GM21390 (cell line): ENCODE data around the gene APLP1.
"Not testable (repeated sequence)": the region's sequence is repeated elsewhere in the genome, so short reads cannot be mapped to it uniquely, and the experiment has no call there.

ENCODE experiments used
- ATAC-seq: cut with Tn5 transposase; IDR thresholded peaks from one replicate; pipeline ENCODE4 v1.9.1; 2021; ENCODE audit not compliant: unreplicated experiment

APLP1 gene

DNA sequence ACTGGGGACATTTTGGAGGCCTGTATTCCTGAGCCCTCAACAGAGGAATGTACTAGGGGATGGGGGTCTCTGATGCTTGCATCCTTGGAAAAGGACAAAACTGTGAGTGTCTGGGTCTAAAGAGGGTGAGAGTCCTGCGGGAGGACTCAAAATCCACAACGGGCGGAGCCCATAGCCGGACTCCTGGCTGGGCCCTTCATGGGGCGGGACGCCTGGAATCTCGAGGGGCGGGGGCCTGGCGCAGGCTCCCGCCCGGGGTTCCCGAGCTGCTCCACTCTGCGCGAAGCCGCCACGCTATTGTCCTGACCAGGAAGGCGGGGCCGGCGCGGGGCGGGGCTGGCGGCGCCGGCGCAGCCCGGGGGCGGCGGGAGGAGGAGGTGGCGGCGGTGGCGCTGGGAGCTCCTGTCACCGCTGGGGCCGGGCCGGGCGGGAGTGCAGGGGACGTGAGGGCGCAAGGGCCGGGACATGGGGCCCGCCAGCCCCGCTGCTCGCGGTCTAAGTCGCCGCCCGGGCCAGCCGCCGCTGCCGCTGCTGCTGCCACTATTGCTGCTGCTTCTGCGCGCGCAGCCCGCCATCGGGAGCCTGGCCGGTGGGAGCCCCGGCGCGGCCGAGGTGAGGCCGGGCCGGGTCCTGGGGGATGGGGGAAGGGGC is at the start of gene APLP1:
APLP1 (plus strand) TSS at position 403 of the 651 bp plus-strand sequence; CDS start at position 466, 63 bp downstream.
- no peak for ATAC-seq

DNA sequence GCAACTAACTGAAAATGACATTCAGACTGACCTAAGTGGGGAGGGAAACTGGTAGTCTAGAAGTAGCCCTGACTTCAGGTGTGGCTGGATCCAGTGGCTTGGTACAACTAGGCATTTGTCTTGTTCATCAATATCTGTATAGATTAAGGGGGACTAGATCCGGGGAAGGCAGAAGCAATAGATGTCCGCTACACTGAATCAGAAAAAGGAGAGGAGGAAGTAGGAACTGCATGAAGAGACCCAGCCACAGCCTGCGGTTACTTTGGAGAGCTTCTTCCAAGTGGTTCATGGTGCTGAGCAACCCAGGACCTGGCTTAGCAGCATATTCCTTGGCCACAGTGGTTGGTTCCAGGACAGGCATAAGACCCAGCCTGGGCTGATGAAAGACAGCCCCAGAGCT is 45.8 kb upstream of the APLP1 start:
- ATAC-seq, result no peak

DNA sequence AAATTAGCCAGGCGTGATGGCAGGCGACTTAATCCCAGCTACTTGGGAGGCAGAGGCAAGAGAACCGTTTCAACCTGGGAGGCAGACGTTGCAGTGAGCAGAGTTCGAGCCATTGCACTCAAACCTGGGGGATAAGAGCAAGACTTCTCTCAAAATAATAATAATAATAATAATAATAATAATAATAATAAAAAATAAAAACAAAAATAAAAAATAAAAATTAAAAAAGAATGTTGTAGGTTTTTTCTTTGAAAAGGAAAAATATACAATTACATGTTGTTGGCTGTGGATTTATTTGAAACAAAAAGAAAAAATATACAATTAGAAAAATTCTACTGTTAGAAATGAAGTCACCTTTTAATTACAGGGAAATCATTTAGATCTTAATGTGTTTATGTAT is 44.2 kb upstream of the APLP1 start:
- ATAC-seq, result no peak

DNA sequence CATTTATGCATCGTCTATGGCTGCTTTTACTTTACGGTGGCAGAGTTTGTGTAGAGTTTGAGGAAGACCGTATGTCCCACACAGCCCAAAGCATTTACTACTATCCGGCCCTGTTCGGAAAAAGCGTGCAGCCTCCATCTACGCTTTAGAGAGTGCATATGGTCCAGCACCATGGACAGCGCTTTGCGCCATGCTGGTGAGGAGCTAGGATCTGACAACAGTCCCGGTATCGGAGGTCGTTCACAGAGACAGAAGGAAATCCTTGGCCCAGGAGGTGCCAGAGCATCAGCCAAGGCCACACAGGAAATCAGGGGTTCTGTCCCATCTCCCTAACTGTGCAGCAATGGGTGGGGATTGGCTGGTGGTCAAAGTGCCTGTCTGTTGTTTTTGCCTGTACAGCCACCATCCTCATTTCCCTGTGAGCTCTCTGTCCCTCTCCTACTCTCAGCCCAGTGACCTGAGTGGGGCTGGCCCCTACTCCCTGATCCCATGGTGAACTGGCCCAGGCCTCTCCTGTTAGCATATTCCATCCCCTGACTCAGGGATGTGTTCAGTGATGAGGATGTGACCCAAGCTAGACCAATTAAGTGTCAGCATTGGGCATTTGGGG is 39.6 kb upstream of the APLP1 start:
- no peak for ATAC-seq

DNA sequence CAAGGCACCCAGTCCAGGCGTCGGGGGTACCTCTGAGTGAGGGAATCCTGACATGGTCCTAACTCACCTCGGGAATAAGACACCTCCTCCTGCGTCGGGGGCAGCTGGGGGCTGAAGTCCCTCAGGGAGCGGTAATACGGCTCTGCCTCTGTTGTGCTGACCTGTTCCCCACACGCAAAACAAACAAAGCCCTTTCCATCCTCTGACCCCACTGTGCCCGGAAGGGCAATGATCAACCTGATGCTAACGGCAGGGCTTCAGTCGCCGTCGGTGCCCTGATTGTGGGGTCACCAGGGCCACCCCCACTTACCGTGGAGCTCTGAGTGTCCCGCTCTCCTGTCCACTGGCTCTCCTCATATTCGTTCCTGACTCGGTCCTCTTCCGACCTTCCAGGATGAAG is 37.4 kb upstream of the APLP1 start:
- ATAC-seq, result no peak

DNA sequence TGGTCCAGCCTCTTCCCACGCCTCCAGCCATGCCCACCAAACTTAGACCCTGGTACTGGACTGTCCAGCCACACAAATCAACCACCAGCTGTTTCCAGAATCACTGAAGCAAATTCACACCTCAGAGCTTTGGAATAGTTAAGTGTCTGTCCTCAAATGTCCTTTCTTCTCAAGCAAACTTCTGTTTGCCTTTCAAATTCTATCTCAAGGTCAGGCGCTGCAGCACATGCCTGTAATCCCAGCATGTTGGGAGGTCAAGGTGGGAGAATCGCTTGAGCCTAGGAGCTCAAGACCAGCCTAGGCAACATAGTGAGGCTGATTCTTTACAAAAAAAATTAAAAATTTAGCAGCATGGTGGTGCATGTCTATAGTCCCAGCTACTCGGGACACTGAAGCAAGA is 36.3 kb upstream of the APLP1 start:
- no peak for ATAC-seq

DNA sequence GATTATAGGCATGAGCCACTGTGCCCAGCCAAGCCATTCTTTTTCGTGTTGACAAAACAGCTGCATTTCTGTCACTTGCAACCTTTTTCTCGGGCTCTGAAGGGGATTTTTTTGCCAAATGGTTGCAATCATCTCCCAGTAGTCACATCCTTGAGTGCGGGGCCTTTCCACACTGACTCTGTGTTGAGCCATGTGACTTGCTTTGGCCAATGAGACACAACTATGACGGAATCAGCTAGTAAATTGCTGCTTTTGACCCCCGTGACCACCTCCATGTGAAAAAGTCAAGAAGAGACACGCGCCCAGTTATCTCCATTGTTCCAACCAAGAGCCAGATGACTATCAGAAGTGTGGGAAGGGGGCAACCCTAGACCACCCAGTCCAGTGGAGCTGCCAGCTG is 34.4 kb upstream of the APLP1 start:
- ATAC-seq, result no peak

DNA sequence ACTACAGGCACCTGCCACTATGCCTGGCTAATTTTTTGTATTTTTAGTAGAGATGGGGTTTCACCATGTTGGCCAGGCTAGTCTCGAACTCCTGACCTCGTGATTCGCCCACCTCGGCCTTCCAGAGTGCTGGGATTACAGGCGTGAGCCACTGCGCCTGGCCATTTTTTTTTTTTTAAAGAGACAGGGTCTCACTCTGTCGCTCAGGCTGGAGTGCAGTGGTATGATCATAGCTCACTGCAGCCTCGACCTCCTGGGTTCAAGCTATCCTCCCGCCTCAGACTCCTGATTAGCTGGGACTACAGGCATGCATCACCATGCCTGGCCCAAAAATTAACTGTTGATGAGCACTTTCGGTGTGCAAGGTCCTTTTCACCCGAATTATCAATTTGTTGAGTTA is 32.3 kb upstream of the APLP1 start:
- ATAC-seq, result not testable (repeated sequence)

DNA sequence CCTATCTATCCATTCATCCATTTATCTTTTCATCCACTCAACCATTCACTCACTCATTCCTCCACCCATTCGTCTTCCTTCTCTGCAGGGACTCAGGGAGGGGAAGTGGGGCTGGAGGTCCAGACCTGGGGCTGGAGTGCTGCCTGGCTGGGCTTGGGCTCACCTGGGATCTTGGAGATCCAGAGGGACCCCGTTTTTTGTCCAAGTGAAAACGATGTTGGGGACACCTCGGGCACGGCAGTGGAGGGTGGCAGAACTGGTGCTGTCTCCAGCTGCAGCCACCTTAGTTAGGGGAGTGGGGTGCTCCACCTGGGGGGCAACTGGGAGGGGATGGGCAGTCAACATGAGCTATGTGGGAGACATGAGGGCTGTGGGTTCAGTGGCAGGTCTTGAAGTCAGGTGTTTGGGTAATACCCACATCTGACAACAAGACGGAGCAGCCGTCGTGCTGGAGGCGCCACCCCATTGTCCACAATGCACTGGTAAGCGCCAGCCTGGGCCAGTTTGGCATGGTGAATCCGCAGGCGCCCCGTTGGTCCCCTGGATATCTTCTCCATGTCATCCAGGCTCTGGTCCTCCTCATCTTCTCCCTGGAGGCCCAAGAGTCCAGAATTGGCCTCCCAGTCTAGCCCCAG is 26.3 kb upstream of the APLP1 start:
- ATAC-seq, result no peak

DNA sequence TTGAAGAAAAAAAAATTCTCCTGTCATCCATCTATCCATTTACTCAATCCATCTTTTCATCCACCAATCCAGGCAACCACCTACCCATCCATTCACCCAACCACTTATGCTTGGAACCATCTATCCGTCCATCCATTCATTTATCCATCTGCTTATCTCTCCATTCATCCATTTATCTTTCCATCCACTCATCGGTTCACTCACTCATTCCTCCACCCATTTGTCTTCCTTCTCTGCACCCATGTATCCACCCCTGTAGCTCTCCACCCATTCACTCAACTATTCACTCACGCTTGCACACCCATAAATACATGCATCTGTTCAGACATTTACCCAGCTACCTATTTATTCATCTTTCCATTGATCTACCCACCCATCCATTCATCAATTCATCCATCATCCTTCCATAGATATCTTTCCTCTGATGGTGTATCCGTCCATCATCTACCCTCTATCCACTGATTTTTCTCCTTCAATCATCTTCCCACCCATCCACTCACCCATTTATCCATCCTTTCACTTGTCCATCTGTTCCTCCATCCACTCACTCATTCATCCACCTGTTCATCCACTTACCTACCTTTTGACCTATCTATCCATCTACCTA is 25.6 kb upstream of the APLP1 start:
- no peak for ATAC-seq

DNA sequence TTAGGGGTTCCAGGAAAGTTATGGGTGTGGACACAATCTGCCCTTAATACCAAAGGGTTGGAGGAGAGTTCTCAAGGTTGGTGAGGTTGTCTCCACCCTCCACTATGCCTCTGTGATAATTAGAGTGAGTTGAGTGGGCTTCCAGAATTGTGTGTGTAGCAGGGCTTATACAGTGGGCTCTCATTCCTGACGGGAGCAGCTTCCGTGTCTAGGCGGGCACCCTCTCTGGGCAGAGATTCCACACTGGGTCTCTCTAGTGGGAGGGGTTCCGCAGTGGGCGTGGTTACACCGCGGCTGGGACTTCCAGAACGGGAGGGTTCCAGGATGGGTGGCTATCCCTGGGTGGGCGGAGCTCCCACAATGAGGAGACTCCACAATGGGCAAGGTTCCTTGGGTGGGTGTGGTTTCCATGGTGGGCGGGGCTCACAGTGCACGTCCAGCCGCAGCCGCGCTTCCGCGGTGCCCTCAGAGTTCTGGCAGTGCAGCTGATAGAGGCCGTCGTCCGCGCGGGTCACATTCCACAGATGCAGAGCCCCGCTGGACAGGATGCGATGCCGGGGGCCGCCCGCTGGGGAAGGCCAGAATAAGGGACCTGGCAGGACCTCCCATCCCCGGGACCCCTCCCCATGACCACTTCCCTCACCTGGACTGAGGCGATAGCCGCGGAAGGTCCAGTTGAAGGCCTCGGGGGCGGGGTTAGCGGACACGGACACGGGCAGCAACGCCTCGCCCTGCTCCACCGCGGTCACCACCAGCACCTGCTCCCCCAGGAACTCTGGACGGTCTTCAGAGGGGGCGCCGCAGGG is 24.5 kb upstream of the APLP1 start:
- ATAC-seq, result no peak

DNA sequence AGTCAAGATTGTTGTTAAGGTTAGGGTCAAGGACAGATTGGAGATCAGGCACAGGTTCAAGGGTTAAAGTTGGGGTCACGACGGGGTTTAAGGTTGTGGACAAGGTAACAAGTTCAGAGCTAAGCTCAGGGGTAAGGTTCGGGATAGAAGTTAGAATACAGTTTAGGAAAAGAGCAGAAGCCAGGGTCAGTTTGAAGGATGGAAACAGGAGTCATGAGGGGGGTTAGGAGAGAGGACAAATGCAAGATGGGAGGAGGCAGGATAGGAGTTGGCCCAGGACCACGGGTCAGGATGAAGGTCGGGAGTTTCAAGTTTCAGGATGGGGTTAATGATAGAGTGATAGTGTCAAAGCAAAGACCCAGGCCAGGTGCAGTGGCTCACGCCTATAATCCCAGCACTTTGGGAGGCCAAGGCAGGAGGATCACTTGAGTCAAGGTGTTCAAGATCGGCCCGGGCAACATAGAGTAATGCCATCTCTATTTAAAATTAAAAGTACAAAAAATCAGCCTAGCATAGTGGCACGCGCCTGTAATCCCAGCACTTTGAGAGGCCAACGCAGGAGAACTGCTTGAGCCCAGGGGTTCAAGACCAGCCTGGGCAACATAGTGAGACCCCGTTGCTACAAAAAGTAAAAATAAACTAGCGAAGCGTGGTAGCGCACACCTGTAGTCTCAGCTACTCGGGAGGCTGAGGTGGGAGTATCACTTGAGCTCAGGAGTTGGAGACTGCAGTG is 23.7 kb upstream of the APLP1 start:
- no peak for ATAC-seq

DNA sequence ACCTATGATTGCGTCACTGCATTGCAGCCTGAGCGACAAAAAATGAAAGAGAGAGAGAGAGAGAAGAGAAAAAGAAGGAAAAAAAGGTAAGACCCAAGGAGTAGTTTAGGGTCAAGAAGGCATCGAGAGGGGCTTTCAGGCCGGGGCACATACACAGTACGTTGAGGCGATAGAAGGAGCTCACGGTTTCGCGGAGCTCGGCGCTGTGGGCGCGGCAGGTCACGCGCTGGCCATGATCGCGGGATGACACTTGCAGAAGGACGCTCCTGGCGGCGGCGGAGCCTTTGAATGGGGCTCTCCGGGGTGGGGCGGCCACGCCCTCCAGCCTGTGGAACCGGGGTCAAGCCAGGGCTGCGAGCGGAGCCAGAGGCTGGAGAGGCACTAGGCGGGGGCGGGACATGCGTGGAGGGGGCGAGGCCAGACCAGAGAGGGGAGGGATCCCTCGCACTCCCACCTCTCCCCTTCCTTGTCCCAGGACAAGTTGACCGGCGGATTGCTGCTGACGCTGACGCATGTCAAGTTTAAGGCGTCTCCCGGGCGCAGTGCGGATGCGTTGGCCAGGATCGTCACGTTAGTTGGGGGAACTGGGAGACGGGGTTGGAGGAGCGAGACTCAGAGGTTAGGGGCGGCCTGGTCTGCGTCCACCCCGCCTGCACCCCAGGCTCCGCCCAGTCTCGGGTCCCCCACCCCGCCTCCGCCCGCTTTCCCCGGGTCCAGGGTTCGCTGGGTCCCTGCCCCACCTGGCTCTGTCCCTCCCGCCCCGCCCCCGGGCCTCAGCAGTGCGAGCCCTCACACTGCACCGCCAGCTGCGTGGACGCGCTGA is 22.9 kb upstream of the APLP1 start:
- ATAC-seq, result no peak

DNA sequence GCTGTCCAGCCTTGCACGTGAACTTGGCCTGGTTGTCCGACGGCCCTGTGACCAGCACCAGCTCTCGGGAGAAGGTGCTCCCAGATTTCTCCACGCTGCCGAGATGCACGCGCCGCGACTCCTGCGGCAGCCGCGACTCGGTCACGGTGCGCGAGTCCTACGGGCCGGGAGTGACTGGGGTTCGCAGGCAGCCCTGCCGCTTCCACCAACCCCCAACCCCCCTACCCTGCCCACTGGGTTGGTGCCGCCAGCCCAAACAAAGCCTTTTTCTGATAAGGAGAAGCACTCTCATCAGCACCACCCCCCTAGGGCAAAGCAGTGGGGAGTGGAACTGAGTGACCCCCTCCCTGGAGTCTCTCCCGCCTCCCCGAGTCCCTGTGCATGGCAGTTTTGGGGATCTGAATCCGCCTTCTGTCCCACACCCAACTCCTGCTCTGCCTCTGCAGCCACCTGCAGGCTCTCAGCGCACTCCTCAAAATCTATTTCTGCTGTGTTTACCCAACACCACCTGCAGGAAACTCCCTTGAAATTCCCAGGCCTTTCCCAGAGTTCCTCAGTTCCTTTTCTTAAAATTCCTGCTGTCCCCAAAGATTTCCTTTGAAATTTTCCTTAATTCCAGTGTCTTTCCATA is 22.2 kb upstream of the APLP1 start:
- no peak for ATAC-seq

DNA sequence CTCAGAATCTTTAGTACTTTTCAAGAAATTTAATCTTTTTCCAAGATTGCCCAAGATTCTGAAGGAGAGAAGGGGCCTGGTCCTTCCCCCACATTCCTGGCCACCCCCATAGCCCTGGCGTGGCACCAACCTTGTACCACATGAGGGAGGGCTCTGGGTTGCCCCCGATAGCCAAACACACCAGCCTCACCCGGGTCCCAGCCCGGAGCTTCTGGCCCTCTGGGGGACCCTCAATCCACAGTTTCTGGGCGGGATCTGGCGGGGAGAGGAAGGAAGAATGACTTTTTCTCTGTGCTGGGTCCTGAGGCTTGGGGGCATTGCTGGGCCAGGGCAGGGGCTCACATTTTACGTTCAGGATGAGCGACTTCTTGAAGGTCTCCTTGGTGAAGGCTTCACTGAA is 20.5 kb upstream of the APLP1 start:
- ATAC-seq, result no peak

DNA sequence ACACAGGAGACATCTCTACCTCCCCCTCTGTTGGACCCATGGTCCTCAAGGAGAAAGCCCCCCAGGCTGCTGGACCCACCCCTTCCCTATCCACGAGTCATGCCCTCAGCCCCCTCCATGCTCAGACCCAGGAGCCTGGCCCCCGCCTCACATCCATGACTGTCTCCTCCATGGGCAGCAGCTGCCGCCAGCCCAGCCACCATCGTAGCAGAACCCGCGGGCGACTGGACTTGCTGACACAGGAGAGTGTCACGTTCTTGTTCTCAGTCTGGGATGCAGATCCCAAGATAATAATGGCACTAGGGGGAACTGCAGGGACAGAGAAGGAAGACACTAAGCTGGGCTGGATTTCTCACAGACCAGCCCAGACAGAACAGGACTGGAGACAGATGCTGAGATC is 19.9 kb upstream of the APLP1 start:
- ATAC-seq, result no peak

DNA sequence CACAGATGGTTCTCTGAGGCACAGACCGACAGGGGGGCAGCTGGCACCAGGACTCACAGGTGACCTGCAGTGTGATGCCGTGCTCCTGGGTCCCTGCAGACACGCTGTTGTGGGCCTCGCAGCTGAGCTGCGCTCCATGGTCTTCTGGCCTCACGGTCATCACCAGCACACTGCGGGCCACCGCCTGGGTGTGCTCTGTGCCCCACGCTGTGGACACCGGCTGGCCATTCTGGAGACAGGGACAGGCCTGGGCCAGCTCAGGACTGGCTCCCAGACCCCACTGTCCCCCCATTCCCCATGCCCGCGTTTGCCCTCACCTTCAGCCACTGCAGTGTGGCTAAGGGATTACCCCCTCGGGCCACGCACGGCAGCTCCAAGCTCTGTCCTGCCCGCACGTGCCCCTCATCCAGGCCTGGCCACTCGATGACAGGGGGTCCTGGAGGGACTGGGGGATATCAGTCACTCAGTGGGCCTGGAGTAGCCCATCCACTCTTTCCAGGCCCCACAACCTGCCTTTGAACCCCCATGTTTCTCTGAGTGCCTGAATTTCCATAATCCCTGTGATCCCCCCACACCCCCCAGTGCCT is 19.4 kb upstream of the APLP1 start:
- no peak for ATAC-seq

DNA sequence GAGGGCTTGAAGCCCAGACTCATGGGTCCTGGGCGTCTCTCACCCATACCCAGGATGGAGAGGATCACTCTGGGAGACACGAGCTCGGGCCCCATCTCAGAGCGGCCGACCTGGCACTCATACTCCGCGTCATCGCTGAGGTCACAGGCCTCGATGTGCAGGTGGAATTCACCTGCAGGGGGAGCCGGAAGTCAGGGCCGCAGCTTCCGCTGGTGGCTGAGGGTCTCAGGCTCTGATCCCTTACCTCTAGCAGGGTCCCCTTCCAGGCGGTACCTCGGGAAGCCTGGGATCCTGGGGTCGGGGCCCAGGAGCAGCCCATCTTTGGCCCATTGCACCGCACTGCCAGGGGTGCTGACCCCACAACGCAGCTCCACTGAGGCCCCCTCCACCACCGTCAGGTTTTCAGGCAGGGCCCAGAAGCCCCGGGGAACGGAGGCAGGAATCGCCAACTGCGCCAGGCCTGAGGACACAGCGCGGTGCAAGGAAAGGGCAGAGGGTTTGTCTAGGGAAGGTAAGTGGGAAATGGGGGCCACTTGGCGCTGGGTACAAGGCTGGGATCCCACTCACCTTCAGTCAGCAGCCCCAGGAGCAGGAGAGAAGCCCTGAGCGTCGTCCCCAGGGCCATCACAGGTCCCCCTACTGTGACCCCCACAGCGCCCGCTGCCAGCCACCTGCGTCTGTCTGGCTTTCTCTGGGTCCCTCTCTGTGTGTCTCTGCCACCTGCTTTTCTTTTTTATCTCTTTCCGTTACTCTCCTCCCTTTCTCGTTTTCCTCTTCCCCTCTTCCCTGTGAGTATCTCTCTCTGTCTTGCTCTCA is 17.0 kb upstream of the APLP1 start:
- ATAC-seq, result no peak
